Measurements from ENCODE around the gene ZNF610. TPM values are rescaled to one million over a fixed set of nuclear protein-coding genes. Genes with fewer than 3 reads are reported as not detected.
"Not testable (repeated sequence)": the region's sequence is repeated elsewhere in the genome, so short reads cannot be mapped to it uniquely, and the experiment has no call there.

The ZNF610 gene
- 10.0 and 11.5 TPM in 2 replicates for total RNA-seq
- long read RNA-seq, transcript ZNF610-203 (6 exons, 2,191 nt) = major isoform, 5 of 11 reads
- long read RNA-seq, partial matches to known transcripts = 1 of 11 reads
- long read RNA-seq, other reads (novel, unspliced or antisense) = 4 of 11 reads

- H3K27ac Mint-ChIP-seq (ENCODE audit: unreplicated experiment) = peak within 1 kb of the TSS; percentile 97
Observed at GRCh38 chr19:52336117-52336790, at the start of gene ZNF610. TSS of gene ZNF610 (plus strand) at chr19:52336243. CDS start at chr19:52349173, 12,930 bp downstream.

GRCh38 chr19:52286256-52286655 lies 49.8 kb upstream of the ZNF610 start:
- TF ChIP-seq CTCF (conservative IDR thresholded peaks at IDR 0.05) = no peak

More at GRCh38 chr19:52336117-52336790, at the start of gene ZNF610:
- peaks cover 15% of the 10 kb centered on the region for H3K4me1 Mint-ChIP-seq
- peak within 1 kb of the TSS; percentile 100 for H3K4me3 Mint-ChIP-seq
- peak; percentile 82 for DNase-seq (ENCODE audit: low read depth, low spot score)
- no peak for TF ChIP-seq CTCF (conservative IDR thresholded peaks at IDR 0.05)
- peaks cover 3% of the 10 kb centered on the region for H3K27me3 Mint-ChIP-seq (ENCODE audit: low read depth)
- H3K9me3 Mint-ChIP-seq = peaks cover 16% of the 10 kb centered on the region
- H3K36me3 Mint-ChIP-seq (ENCODE audit: low read depth) = peaks cover 38% of the 10 kb centered on the region

GRCh38 chr19:52291781-52292180 lies 44.3 kb upstream of the ZNF610 start:
- Mint-ChIP-seq H3K27me3 (ENCODE audit: low read depth) (no peaks in the 10 kb centered on the region), H3K4me1 (peaks cover 6% of the 10 kb centered on the region), H3K27ac (ENCODE audit: unreplicated experiment) (no peak overlapping the region), H3K4me3 (no peak overlapping the region), H3K36me3 (ENCODE audit: low read depth) (peaks cover 46% of the 10 kb centered on the region), H3K9me3 (peaks cover 4% of the 10 kb centered on the region)
- DNase-seq (ENCODE audit: low read depth, low spot score) = no peak
- no peak for TF ChIP-seq CTCF (conservative IDR thresholded peaks at IDR 0.05)

More at GRCh38 chr19:52286256-52286655, 49.8 kb upstream of the ZNF610 start:
- H3K4me1 Mint-ChIP-seq = no peaks in the 10 kb centered on the region
- H3K9me3 Mint-ChIP-seq = no peaks in the 10 kb centered on the region
- no peak overlapping the region for H3K27ac Mint-ChIP-seq (ENCODE audit: unreplicated experiment)
- DNase-seq (ENCODE audit: low read depth, low spot score) = no peak
- H3K36me3 Mint-ChIP-seq (ENCODE audit: low read depth) = peaks cover 54% of the 10 kb centered on the region
- no peaks in the 10 kb centered on the region for H3K27me3 Mint-ChIP-seq (ENCODE audit: low read depth)
- no peak overlapping the region for H3K4me3 Mint-ChIP-seq

- not testable (repeated sequence) for H3K27me3 Mint-ChIP-seq (ENCODE audit: low read depth); H3K27ac Mint-ChIP-seq (ENCODE audit: unreplicated experiment); H3K9me3 Mint-ChIP-seq; H3K4me3 Mint-ChIP-seq; DNase-seq (ENCODE audit: low read depth, low spot score)
- H3K36me3 Mint-ChIP-seq (ENCODE audit: low read depth) = peaks cover 44% of the 10 kb centered on the region
- peaks cover 15% of the 10 kb centered on the region for H3K4me1 Mint-ChIP-seq
Observed at GRCh38 chr19:52292946-52293345, 43.1 kb upstream of the ZNF610 start.

- H3K36me3 Mint-ChIP-seq (ENCODE audit: low read depth) = peaks cover 56% of the 10 kb centered on the region
- no peak for TF ChIP-seq CTCF (conservative IDR thresholded peaks at IDR 0.05)
- no peak for DNase-seq (ENCODE audit: low read depth, low spot score)
- peak overlapping the region; percentile 87 for H3K4me3 Mint-ChIP-seq
- H3K9me3 Mint-ChIP-seq = peaks cover 4% of the 10 kb centered on the region
- peaks cover 23% of the 10 kb centered on the region for H3K4me1 Mint-ChIP-seq
- H3K27me3 Mint-ChIP-seq (ENCODE audit: low read depth) = peaks cover 4% of the 10 kb centered on the region
- peak overlapping the region; percentile 78 for H3K27ac Mint-ChIP-seq (ENCODE audit: unreplicated experiment)
Observed at GRCh38 chr19:52296400-52296772, 39.7 kb upstream of the ZNF610 start.

Measured in neural crest cell (in vitro differentiated cells).